Measurements from ENCODE around the gene TRPV3.

GRCh38 chr17:3598078-3598477, 40.5 kb upstream of the TRPV3 start:
- TF ChIP-seq CTCF (IDR thresholded peaks at IDR 0.05) (no peak), EZH2 (IDR thresholded peaks at IDR 0.05; ENCODE audit: borderline replicate concordance, insufficient read depth, low read depth, low read length, poor library complexity, severe bottlenecking) (no peak)
